Measurements from ENCODE around the gene IRX5.

- TF ChIP-seq, protein P1, sequence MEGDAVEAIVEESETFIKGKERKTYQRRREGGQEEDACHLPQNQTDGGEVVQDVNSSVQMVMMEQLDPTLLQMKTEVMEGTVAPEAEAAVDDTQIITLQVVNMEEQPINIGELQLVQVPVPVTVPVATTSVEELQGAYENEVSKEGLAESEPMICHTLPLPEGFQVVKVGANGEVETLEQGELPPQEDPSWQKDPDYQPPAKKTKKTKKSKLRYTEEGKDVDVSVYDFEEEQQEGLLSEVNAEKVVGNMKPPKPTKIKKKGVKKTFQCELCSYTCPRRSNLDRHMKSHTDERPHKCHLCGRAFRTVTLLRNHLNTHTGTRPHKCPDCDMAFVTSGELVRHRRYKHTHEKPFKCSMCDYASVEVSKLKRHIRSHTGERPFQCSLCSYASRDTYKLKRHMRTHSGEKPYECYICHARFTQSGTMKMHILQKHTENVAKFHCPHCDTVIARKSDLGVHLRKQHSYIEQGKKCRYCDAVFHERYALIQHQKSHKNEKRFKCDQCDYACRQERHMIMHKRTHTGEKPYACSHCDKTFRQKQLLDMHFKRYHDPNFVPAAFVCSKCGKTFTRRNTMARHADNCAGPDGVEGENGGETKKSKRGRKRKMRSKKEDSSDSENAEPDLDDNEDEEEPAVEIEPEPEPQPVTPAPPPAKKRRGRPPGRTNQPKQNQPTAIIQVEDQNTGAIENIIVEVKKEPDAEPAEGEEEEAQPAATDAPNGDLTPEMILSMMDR (conservative IDR thresholded peaks at IDR 0.05 in 1 of 2, IDR thresholded peaks at IDR 0.05 in 1 of 2; ENCODE audit: low read depth in 1 of 2, low read length in 2 of 2): peak in 1 of 2 donors; percentile 34
- TF ChIP-seq EZH2 (IDR thresholded peaks at IDR 0.05; ENCODE audit: low read length, missing control alignments): no peak
Measured at GRCh38 chr16:54936979-54937670, 6.5 kb downstream of the IRX5 start.
